ENCODE data around the gene BMPER.

GRCh38 chr7:33862946-33863814, 42.2 kb upstream of the BMPER start:
- TF ChIP-seq EZH2 (IDR thresholded peaks at IDR 0.05; ENCODE audit: insufficient read depth, poor library complexity, severe bottlenecking) (no peak), EZH2phosphoT487 (IDR thresholded peaks at IDR 0.05; ENCODE audit: insufficient read depth, low read depth) (no peak)
